HG02798 (cell line): ENCODE data around the gene STX4.

ENCODE experiments used
- ATAC-seq: cut with Tn5 transposase; IDR thresholded peaks from one replicate; pipeline ENCODE4 v1.9.1; 2021; ENCODE audit warnings: mild to moderate bottlenecking; ENCODE audit not compliant: unreplicated experiment, poor library complexity

Gene STX4

GRCh38 chr16:31081428-31082351 lies 48.3 kb downstream of the STX4 start:
- ATAC-seq: no peak

DNA sequence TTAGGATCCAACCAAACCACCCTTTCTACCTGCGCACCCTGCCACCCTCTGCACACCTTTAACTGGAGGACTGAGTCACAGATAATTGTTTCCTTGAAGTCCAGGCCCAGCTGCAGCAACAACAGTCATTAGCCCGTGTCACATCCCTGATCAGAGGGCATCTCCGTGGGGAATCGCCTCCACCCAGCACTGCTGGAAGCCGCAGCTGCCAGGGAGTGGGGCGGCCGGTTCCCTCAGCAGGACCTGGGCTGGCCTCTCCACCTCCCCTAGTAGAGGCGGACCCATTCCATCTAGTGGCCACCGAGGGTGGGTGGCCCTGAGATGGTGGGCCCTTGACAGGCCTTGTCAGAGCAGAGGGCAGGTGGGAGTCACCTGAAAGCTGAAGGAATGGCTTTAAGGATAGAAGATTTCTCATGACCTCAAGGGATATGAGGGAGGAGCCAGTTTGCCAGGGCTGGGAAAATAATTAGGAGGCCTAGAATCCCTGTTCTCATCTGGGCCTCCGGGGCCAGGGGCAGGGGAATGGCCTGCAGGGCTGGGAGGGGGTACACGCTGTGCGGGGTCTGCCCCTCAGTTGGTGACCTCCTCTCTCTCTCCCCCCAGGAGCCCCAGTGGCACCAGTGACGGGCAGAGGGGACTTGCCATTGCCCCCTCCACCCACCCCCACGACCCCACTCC lies 49.1 kb downstream of the STX4 start:
- no peak for ATAC-seq

DNA sequence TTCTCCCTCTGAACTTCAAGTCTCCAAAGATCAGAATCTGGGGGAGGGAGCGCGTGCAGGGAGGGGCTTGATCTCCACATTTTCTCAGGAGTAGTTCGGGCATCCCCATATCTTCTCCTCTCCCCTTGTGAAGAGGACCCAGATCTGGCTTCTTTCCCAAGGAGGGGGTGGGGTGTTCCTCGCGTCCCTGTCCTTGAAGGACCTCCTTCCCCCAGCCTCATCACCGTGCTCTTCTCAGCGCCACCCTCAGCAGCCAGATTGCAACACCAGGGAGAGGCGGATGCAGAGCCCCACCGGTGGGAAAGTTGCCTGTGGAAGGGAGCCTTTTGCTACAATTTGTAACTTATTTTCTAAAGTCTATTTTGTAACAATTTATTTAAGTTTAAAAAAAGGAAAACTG lies 49.7 kb downstream of the STX4 start:
- ATAC-seq: no peak

- no peak for ATAC-seq
Measured at GRCh38 chr16:31083556-31083955, 50.2 kb downstream of the STX4 start.

GRCh38 chr16:31083981-31084380 lies 50.6 kb downstream of the STX4 start:
- no peak for ATAC-seq

GRCh38 chr16:31084584-31085302 lies 51.4 kb downstream of the STX4 start:
- ATAC-seq: no peak

- ATAC-seq: no peak
Measured at GRCh38 chr16:31085411-31085810, 52.1 kb downstream of the STX4 start.

- no peak for ATAC-seq
Measured at GRCh38 chr16:31085873-31086628, 52.7 kb downstream of the STX4 start.

DNA sequence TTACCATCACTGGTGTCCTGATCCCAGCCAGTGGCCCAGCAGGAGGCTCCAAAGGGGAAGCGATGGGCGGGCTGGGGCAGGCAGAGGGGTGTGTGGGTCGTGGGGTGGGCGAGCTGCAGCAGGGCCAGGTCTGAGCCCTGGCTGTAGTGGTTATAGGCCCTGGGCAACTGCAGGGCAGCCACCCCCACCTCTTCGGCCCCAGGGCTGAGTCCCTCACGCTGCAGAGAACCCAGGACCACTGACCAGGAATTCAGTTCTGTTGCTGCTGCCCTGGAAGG lies 53.2 kb downstream of the STX4 start:
- no peak for ATAC-seq

- no peak for ATAC-seq
Measured at GRCh38 chr16:31087481-31087880, 54.1 kb downstream of the STX4 start.

- no peak for ATAC-seq
Measured at GRCh38 chr16:31087971-31088370, 54.6 kb downstream of the STX4 start.

GRCh38 chr16:31088459-31089183 lies 55.3 kb downstream of the STX4 start, which contains the start of gene PRSS53:
TSS of gene PRSS53 (minus strand) at chr16:31088943. CDS start at chr16:31088809, 134 bp downstream.
- no peak for ATAC-seq

- ATAC-seq: no peak
Measured at GRCh38 chr16:31089199-31089598, 55.8 kb downstream of the STX4 start.
